Peyer's patch (tissue), 4 donors: ENCODE measurements around the gene SRGAP1.
"Not testable (repeated sequence)": the region's sequence is repeated elsewhere in the genome, so short reads cannot be mapped to it uniquely, and the experiment has no call there.

ENCODE experiments used
- CTCF ChIP-seq, 6 experiments: fragments of 450-650 bp in 4 of 6; fragments of 200-600 bp in 2 of 6; sonication (generic) in 1 of 6; IDR thresholded peaks; one replicate each; pipeline ENCODE4 v1.5.1; 2017 to 2019; ENCODE audit warnings: antibody characterized with exemption in 6 of 6, mild to moderate bottlenecking in 3 of 6, moderate library complexity in 1 of 6
- POLR2A ChIP-seq, 2 donors: fragments of 450-650 bp; IDR thresholded peaks; one replicate each; pipeline ENCODE4 v1.5.1; 2017; ENCODE audit warnings: antibody characterized with exemption in 2 of 2, mild to moderate bottlenecking in 2 of 2, moderate library complexity in 2 of 2

- TF ChIP-seq CTCF, POLR2A (IDR thresholded peaks at IDR 0.05): not testable (repeated sequence)
Observed at GRCh38 chr12:64166606-64167005, 322.1 kb downstream of the SRGAP1 start.
